Fibroblast of the aortic adventitia (primary cell): ENCODE data around the gene FIGN. TPM values are rescaled to one million over a fixed set of nuclear protein-coding genes. Genes with fewer than 3 reads are reported as not detected.

Experiments
- DNase-seq: peaks from one replicate; pipeline ENCODE4 v3.0.0-alpha.2; 2010; ENCODE audit warnings: low read depth
- H3K4me3 ChIP-seq: 2 replicates; pipeline ENCODE4 v1.5.1; 2011; ENCODE audit warnings: low read depth, mild to moderate bottlenecking, control low read depth, low read length, moderate library complexity
- CTCF ChIP-seq: IDR thresholded peaks from 2 replicates; pipeline ENCODE4 v1.5.1; 2011; ENCODE audit warnings: mild to moderate bottlenecking, low read length, control low read depth, inconsistent platforms; ENCODE audit not compliant: insufficient read depth
- total RNA-seq: library from RNA; depleted of rRNA; stranded (reverse); fragments of >200 nt; gene quantifications from 2 replicates; pipeline ENCODE4 v1.2.3, GENCODE V29; 2012; ENCODE audit warnings: low replicate concordance

The FIGN gene
- total RNA-seq, 1 donor: 4.1 TPM

- no peak for DNase-seq
- no peak for TF ChIP-seq CTCF
Observed at GRCh38 chr2:163649080-163649479, 86.7 kb downstream of the FIGN start.

GRCh38 chr2:163647300-163647699 lies 88.5 kb downstream of the FIGN start:
- DNase-seq: no peak
- TF ChIP-seq CTCF: no peak
- H3K4me3 ChIP-seq: no peak overlapping the region

More at GRCh38 chr2:163649080-163649479, 86.7 kb downstream of the FIGN start:
- H3K4me3 ChIP-seq: no peak overlapping the region

- no peak overlapping the region for H3K4me3 ChIP-seq
- DNase-seq: no peak
- TF ChIP-seq CTCF: no peak
Observed at GRCh38 chr2:163646687-163647086, 89.1 kb downstream of the FIGN start.

GRCh38 chr2:163644238-163644637 lies 91.6 kb downstream of the FIGN start:
- DNase-seq: no peak
- peak; percentile 5 for TF ChIP-seq CTCF
- H3K4me3 ChIP-seq: no peak overlapping the region

GRCh38 chr2:163641986-163642385 lies 93.8 kb downstream of the FIGN start:
- peak; percentile 41 for DNase-seq
- TF ChIP-seq CTCF: no peak
- H3K4me3 ChIP-seq: no peak overlapping the region

GRCh38 chr2:163640542-163641193 lies 95.1 kb downstream of the FIGN start:
- TF ChIP-seq CTCF: no peak

GRCh38 chr2:163637871-163638270 lies 97.9 kb downstream of the FIGN start:
- DNase-seq: no peak
- TF ChIP-seq CTCF: no peak
- H3K4me3 ChIP-seq: no peak overlapping the region

More at GRCh38 chr2:163640542-163641193, 95.1 kb downstream of the FIGN start:
- no peak for DNase-seq
- no peak overlapping the region for H3K4me3 ChIP-seq
